IMR-90 (cell line): ENCODE measurements around the gene EIF2B4. TPM values are rescaled to one million over a fixed set of nuclear protein-coding genes. Genes with fewer than 3 reads are reported as not detected.

ENCODE experiments used
- ATAC-seq: fragments of 200-7000 bp; cut with Tn5 transposase; 2 replicates; pipeline ENCODE4 v1.9.1; 2020; ENCODE audit warnings: low read depth, mild to moderate bottlenecking, moderate library complexity
- BruUV-seq: library from RNA; stranded (reverse); fragments of 400-500 nt; replicated peaks from 2 replicates; lab custom pipeline; 2021; lab: Mats Ljungman, UMichigan
- CTCF ChIA-PET: fragments of 300-600 bp; formaldehyde crosslinking; extraction: SDS; loops from one replicate; lab custom pipeline; 2021; ENCODE audit warnings: antibody characterized with exemption; lab: Yijun Ruan, JAX
- POLR2A ChIA-PET: fragments of 300-600 bp; sonication (Branson Sonifier 250); formaldehyde crosslinking; loops from one replicate; lab custom pipeline; 2022; ENCODE audit warnings: antibody characterized with exemption; ENCODE audit not compliant: unreplicated experiment; lab: Charles Lee
- DNase-seq: peaks from one replicate; pipeline ENCODE4 v3.0.0; 2013
- H2AFZ ChIP-seq: replicated peaks from 2 replicates; pipeline ENCODE3; 2013; ENCODE audit warnings: low read length, mild to moderate bottlenecking; ENCODE audit not compliant: poor library complexity
- H2AK5ac ChIP-seq: 2 replicates; pipeline ENCODE4 v1.6.1; 2013; ENCODE audit warnings: low read depth, low read length, inconsistent platforms
- H2AK9ac ChIP-seq: replicated peaks from 2 replicates; pipeline ENCODE3; 2013; ENCODE audit warnings: mild to moderate bottlenecking, low read depth, low read length, moderate library complexity; ENCODE audit not compliant: poor library complexity
- H2BK120ac ChIP-seq: 2 replicates; pipeline ENCODE4 v1.6.1; 2013; ENCODE audit warnings: low read depth, low read length, inconsistent platforms
- H2BK15ac ChIP-seq: 3 replicates; pipeline ENCODE4 v1.6.1; 2013; ENCODE audit warnings: low read depth, low read length, inconsistent platforms
- H2BK20ac ChIP-seq: 2 replicates; pipeline ENCODE4 v1.6.1; 2013; ENCODE audit warnings: low read depth, mild to moderate bottlenecking, inconsistent platforms, low read length, moderate library complexity
- H2BK5ac ChIP-seq: 2 replicates; pipeline ENCODE4 v1.6.1; 2013; ENCODE audit warnings: mild to moderate bottlenecking, low read depth, low read length, inconsistent platforms; ENCODE audit not compliant: poor library complexity, severe bottlenecking
- H3K14ac ChIP-seq: replicated peaks from 2 replicates; pipeline ENCODE4 v1.6.1; 2013; ENCODE audit warnings: low read depth, low read length, inconsistent platforms
- H3K18ac ChIP-seq: 2 replicates; pipeline ENCODE4 v1.6.1; 2013; ENCODE audit warnings: low read depth, low read length, control low read depth
- H3K23ac ChIP-seq: 2 replicates; pipeline ENCODE4 v1.6.1; 2013; ENCODE audit warnings: low read depth, low read length, inconsistent platforms
- H3K27ac ChIP-seq: 2 replicates; pipeline ENCODE4 v1.5.1; 2013; ENCODE audit warnings: mild to moderate bottlenecking, control low read depth, low read length; ENCODE audit not compliant: insufficient read depth
- H3K27me3 ChIP-seq: 2 replicates; pipeline ENCODE4 v1.6.1; 2013; ENCODE audit warnings: low read length; ENCODE audit not compliant: control insufficient read depth, insufficient read depth
- H3K36me3 ChIP-seq: 2 replicates; pipeline ENCODE4 v1.6.1; 2013; ENCODE audit warnings: low read length, mixed read lengths; ENCODE audit not compliant: control insufficient read depth, insufficient read depth
- H3K4ac ChIP-seq: 2 replicates; pipeline ENCODE4 v1.6.1; 2013; ENCODE audit warnings: low read depth, low read length, inconsistent platforms
- H3K4me1 ChIP-seq: 2 replicates; pipeline ENCODE4 v1.6.1; 2013; ENCODE audit warnings: low read length, mixed read lengths; ENCODE audit not compliant: control insufficient read depth, insufficient read depth
- H3K4me2 ChIP-seq: 2 replicates; pipeline ENCODE4 v1.6.1; 2013; ENCODE audit warnings: low read depth, mild to moderate bottlenecking, control low read depth, low read length, moderate library complexity
- H3K4me3 ChIP-seq: 2 replicates; pipeline ENCODE4 v1.5.1; 2013; ENCODE audit warnings: low read depth, mild to moderate bottlenecking, control low read depth, low read length, moderate library complexity; ENCODE audit not compliant: insufficient read depth
- H3K56ac ChIP-seq: 2 replicates; pipeline ENCODE4 v1.6.1; 2013; ENCODE audit warnings: low read length, inconsistent platforms; ENCODE audit not compliant: insufficient read depth; ENCODE audit errors: extremely low read depth
- H3K79me1 ChIP-seq, 2 experiments: 2 replicates each; pipeline ENCODE4 v1.6.1; 2013; ENCODE audit warnings: low read length in 2 of 2, inconsistent platforms in 1 of 2, low read depth in 1 of 2
- H3K9ac ChIP-seq: 2 replicates; pipeline ENCODE4 v1.6.1; 2013; ENCODE audit warnings: low read depth, low read length, control low read depth
- H3K9me1 ChIP-seq: 2 replicates; pipeline ENCODE4 v1.6.1; 2013; ENCODE audit warnings: low read length, inconsistent platforms; ENCODE audit not compliant: insufficient read depth
- H3K9me3 ChIP-seq: 2 replicates; pipeline ENCODE4 v1.6.1; 2013; ENCODE audit warnings: low read length; ENCODE audit not compliant: control insufficient read depth, insufficient read depth
- H4K20me1 ChIP-seq: 2 replicates; pipeline ENCODE4 v1.6.1; 2013; ENCODE audit warnings: low read length, inconsistent platforms; ENCODE audit not compliant: insufficient read depth
- H4K5ac ChIP-seq: 2 replicates; pipeline ENCODE4 v1.6.1; 2013; ENCODE audit warnings: mild to moderate bottlenecking, low read depth, low read length, control low read depth
- H4K8ac ChIP-seq, 2 experiments: 2 replicates each; pipeline ENCODE4 v1.6.1; 2013; ENCODE audit warnings: low read depth in 2 of 2, low read length in 2 of 2, control low read depth in 1 of 2, inconsistent platforms in 1 of 2
- H4K91ac ChIP-seq: 2 replicates; pipeline ENCODE4 v1.6.1; 2013; ENCODE audit warnings: low read depth, low read length, inconsistent platforms; ENCODE audit not compliant: insufficient read depth
- BHLHE40 ChIP-seq: fragments of 150-350 bp; IDR thresholded peaks from 2 replicates; pipeline ENCODE4 v1.6.1; 2016; ENCODE audit warnings: mild to moderate bottlenecking, low read depth, low read length
- FOS ChIP-seq: fragments of 150-350 bp; IDR thresholded peaks from 2 replicates; pipeline ENCODE4 v1.6.1; 2016; ENCODE audit warnings: low read depth, low read length
- MAFK ChIP-seq: IDR thresholded peaks from 2 replicates; pipeline ENCODE4 v1.6.1; 2012; ENCODE audit warnings: low read depth, low read length, improper control_type of control experiment
- MXI1 ChIP-seq: IDR thresholded peaks from 2 replicates; pipeline ENCODE4 v1.6.1; 2012; ENCODE audit warnings: low read depth, mild to moderate bottlenecking, low read length, moderate library complexity, borderline replicate concordance
- WGBS, 2 experiments: methylation state at CpG; one replicate each; pipeline versions ENCODE4 v1.1.5 to v1.1.7; 2013; ENCODE audit warnings: missing lambda C conversion rate in 2 of 2; ENCODE audit not compliant: insufficient read length in 1 of 2; ENCODE audit errors: extremely low coverage in 2 of 2; 5-methylcytosine and 5-hydroxymethylcytosine counted together
- dilution Hi-C: fragments of 300-500 bp; cut with HindIII; formaldehyde crosslinking; loops from one replicate; pipeline ENCODE4 v1.14.3; 2018; ENCODE audit warnings: low sequenced_read_pairs; ENCODE audit not compliant: unreplicated experiment
- in situ Hi-C: fragments of 300-500 bp; cut with MboI; formaldehyde crosslinking; loops from 3 replicates; pipeline ENCODE4 v1.14.3; 2019; ENCODE audit warnings: low sequenced_read_pairs, inconsistent platforms, mixed read lengths
- intact Hi-C: fragments of 100-400 bp; cut with micrococcal nuclease; formaldehyde crosslinking; loops from 2 replicates; pipeline ENCODE4 v1.10.0; 2022
- polyA plus RNA-seq, 3 experiments: library from polyadenylated mRNA; depleted of rRNA; stranded (reverse); fragments of >200 nt; gene quantifications; 2 replicates each; pipeline ENCODE4 v1.2.3, GENCODE V29; 2012; ENCODE audit warnings: low replicate concordance in 1 of 3
- total RNA-seq: library from RNA; depleted of rRNA; stranded (reverse); fragments of >200 nt; gene quantifications from 2 replicates; pipeline ENCODE4 v1.2.3, GENCODE V29; 2012

Gene EIF2B4
- total and polyA plus RNA-seq, 2 of the 4 experiments (the other 2 are of a cell fraction), result 40.3 to 47.9 TPM

- ChIA-PET POLR2A (interaction anchor here (1.0 kb wide), 1 partner anchor 19 kb away, joined by 3 read pairs; the partner anchor contains the start of gene NRBP1), CTCF (interaction anchor here (0.6 to 1.2 kb wide), 5 partner anchors 20 to 274 kb away, joined by 3 to 6 read pairs (median 5); partner anchors contain the start of gene NRBP1)
- Histone ChIP-seq H4K91ac (no peak overlapping the region), H2BK120ac (no peak overlapping the region), H3K4me1 (0 out of 2 replicates have a peak, but pooled peaks cover 2% of the 10 kb centered on the region), H3K79me1 (peaks cover 0 to 18% of the 10 kb centered on the region in 2 experiments; a peak in 2 of 4 replicates), H3K27ac (peak overlapping the region; percentile 71; the same call in 1 of the 2 replicates), H3K23ac (no peak overlapping the region), H3K9me1 (peaks cover 4% of the 10 kb centered on the region; the same call in 1 of the 2 replicates), H4K8ac (peak overlapping the region; percentile 33 to 82; a peak in 2 of 4 replicates), H3K56ac (no peak overlapping the region), H4K20me1 (peaks cover 8% of the 10 kb centered on the region), H2AK9ac (peak overlapping the region; percentile 95), H3K9ac (peak overlapping the region; percentile 78), H3K18ac (no peak overlapping the region), H2AFZ (peak overlapping the region; percentile 97), H3K36me3 (peaks cover 3% of the 10 kb centered on the region; the same call in 1 of the 2 replicates), H3K4ac (no peak overlapping the region), H3K4me2 (peak overlapping the region; percentile 99), H3K9me3 (no peaks in the 10 kb centered on the region), H2BK5ac (peak overlapping the region; percentile 27), H3K14ac (0 out of 2 replicates have a peak overlapping the region, but pooled peaks have one; percentile 45), H2AK5ac (peak overlapping the region; percentile 35), H4K5ac (no peak overlapping the region), H3K4me3 (peak overlapping the region; percentile 63), H3K27me3 (no peaks in the 10 kb centered on the region), H2BK20ac (no peak overlapping the region), H2BK15ac (no peak overlapping the region)
- DNase-seq, result no peak
- in situ Hi-C loops (no loop called here), intact Hi-C loops (loop anchor here (1.0 to 10.0 kb wide), 4 partner anchors 20 to 274 kb away; partner anchors contain the start of genes CCDC121, GPN1, NRBP1 and SLC4A1AP), dilution Hi-C loops (no loop called here)
- TSS peak; percentile 8 for BruUV-seq
- TF ChIP-seq BHLHE40 (0 out of 2 replicates have a peak, but pooled peaks have one; percentile 14), MXI1 (peak; percentile 49; the same call in 1 of the 2 replicates), MAFK (no peak), FOS (no peak)
- peak; percentile 18 for ATAC-seq
- 0% methylated on average over 14 of the region's 33 CpGs; no CpG with 5 or more reads in 1 of the 2 experiments for WGBS, 2 experiments
Observed at GRCh38 chr2:27408601-27409320, 38.6 kb upstream of the EIF2B4 start.
